ENCODE data around the gene DIPK1B. TPM values are rescaled to one million over a fixed set of nuclear protein-coding genes. Genes with fewer than 3 reads are reported as not detected.

Gene DIPK1B
- total RNA-seq, 4 donors from 2014 or later, result 7.8 to 24.4 (median 11.2) TPM

DNA sequence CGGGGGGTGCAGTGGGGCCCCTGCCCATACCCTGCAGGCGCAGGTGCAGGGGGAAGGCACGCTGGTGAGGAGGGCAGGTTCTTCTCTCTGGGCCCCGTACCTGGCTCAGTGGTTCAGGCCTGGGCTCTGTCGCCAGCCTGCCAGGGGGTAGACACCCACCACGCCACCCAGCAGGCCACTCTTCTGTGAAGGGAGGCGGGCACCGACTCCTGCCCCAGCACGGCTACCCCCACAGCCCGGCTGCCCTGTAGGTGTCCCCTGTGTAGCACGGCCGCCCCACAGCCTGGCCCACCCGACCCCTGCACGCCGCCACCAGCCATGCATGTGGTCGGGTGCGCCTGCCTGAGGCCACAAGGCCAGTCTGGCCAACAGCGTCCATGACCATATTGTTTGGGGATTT, 34.2 kb downstream of the DIPK1B start:
- Histone ChIP-seq H3K4me3 (no peak overlapping the region), H3K27me3 (peaks cover 48% of the 10 kb centered on the region), H3K36me3 (no peaks in the 10 kb centered on the region), H3K9me3 (peaks cover 0 to under 1% (median 0%) of the 10 kb centered on the region in 3 donors), H3K27ac (no peak overlapping the region), H3K4me1 (peaks cover 0 to 8% (median 0%) of the 10 kb centered on the region in 3 donors)
- TF ChIP-seq EP300 (IDR thresholded peaks at IDR 0.05), result no peak
- TF ChIP-seq, protein P1, sequence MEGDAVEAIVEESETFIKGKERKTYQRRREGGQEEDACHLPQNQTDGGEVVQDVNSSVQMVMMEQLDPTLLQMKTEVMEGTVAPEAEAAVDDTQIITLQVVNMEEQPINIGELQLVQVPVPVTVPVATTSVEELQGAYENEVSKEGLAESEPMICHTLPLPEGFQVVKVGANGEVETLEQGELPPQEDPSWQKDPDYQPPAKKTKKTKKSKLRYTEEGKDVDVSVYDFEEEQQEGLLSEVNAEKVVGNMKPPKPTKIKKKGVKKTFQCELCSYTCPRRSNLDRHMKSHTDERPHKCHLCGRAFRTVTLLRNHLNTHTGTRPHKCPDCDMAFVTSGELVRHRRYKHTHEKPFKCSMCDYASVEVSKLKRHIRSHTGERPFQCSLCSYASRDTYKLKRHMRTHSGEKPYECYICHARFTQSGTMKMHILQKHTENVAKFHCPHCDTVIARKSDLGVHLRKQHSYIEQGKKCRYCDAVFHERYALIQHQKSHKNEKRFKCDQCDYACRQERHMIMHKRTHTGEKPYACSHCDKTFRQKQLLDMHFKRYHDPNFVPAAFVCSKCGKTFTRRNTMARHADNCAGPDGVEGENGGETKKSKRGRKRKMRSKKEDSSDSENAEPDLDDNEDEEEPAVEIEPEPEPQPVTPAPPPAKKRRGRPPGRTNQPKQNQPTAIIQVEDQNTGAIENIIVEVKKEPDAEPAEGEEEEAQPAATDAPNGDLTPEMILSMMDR (IDR thresholded peaks at IDR 0.05), result no peak
- no CpG with 5 or more reads among the region's 18 CpGs for WGBS, 2 donors (ENCODE audit: low coverage in 1 of 2)
- ATAC-seq, result no peak

DNA sequence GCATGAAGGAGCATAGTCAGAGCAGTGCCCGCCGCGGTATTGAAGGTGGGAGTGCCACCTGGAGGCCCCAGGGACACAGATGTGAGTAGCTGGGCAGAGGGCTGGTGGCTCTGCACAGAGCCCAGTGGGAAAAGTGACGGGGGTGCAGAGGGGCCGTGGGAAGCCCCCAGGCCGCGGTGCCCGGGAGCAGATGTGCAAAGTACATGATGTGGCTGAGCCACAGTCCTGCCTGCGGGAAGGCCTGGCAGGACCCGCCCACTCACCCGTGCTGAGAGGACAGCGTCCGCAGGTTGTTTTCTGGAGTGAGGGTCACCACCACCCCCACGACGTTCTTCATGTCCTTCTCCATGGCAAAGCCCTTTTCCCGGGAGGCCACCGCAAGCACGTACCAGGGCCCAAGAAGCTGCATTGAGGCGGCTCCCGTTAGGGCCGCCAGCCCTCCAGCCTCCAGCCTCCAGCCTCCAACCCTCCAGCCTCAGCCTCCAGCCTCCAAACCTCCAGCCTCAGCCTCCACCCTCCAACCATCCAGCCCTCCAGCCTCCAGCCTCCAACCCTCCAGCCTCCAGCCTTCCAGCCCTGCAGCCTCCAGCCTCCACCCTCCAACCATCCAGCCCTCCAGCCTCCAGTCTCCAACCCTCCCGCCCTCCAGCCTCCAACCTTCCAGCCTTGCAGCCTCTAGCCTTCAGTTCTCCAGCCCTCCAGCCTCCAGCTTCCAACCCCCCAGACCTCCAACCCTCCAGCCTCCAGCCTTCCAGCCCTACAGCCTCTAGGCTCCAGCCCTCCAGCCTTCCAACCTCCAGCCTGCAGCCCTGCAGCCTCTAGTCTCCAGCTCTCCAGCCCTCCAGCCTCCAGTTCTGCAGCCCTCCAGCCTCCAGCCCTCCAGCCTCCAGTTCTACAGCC, 35.0 kb downstream of the DIPK1B start:
- H3K27ac ChIP-seq, result no peak overlapping the region
- peaks cover 0 to 6% (median 0%) of the 10 kb centered on the region in 3 donors for H3K9me3 ChIP-seq
- peaks cover 40% of the 10 kb centered on the region for H3K27me3 ChIP-seq
- H3K4me3 ChIP-seq, result no peak overlapping the region
- no peak for ATAC-seq
- 90 to 94% methylated on average over 2 to 8 of the region's 22 CpGs for WGBS, 2 donors (ENCODE audit: low coverage in 1 of 2)
- H3K4me1 ChIP-seq, result no peaks in the 10 kb centered on the region
- TF ChIP-seq POLR2AphosphoS5 (IDR thresholded peaks at IDR 0.05), result no peak
- TF ChIP-seq, protein P1 (IDR thresholded peaks at IDR 0.05), result no peak
- TF ChIP-seq EP300 (IDR thresholded peaks at IDR 0.05), result no peak
- no peak for TF ChIP-seq POLR2A (IDR thresholded peaks at IDR 0.05)
- no peaks in the 10 kb centered on the region for H3K36me3 ChIP-seq

DNA sequence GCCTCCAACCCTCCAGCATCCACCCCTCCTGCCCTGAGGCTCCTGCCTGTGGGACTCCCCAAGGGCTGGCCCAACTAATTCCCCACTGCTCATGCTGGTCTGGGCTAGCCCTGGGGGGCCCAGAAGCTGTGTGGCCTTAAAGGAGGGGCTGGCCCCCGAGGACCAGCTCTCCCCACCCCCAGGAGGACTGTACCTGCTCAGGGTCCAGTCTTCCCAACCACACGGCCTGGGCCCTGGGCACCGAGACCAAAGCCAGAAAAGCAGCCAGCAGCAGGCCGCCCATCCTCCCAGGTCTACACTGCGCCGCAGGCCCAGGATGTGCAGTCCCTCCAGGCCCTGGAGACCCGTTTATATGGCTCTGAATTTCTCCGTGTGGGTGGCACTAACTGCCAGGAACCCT, 35.8 kb downstream of the DIPK1B start, which contains the start of gene LCN6:
LCN6 (minus strand) TSS at position 325 of the 400 bp plus-strand sequence; CDS start at position 283, 42 bp downstream.
- TF ChIP-seq POLR2A (IDR thresholded peaks at IDR 0.05), result no peak
- no peak for TF ChIP-seq POLR2AphosphoS5 (IDR thresholded peaks at IDR 0.05)
- no peak for TF ChIP-seq EP300 (IDR thresholded peaks at IDR 0.05)
- TF ChIP-seq, protein P1 (IDR thresholded peaks at IDR 0.05), result no peak
- Histone ChIP-seq H3K9me3 (peaks cover 0 to 9% (median 0%) of the 10 kb centered on the region in 3 donors), H3K4me1 (no peaks in the 10 kb centered on the region), H3K36me3 (no peaks in the 10 kb centered on the region), H3K27me3 (peaks cover 32% of the 10 kb centered on the region), H3K4me3 (no peak within 1 kb of the TSS), H3K27ac (peak within 1 kb of the TSS in 3 of 4 donors; percentile 8 to 47 (median 38))
- WGBS, 2 donors (ENCODE audit: low coverage in 1 of 2), result 67% methylated on average over 3 of the region's 8 CpGs; no CpG with 5 or more reads in 1 of the 2 donors
- no peak for ATAC-seq

DNA sequence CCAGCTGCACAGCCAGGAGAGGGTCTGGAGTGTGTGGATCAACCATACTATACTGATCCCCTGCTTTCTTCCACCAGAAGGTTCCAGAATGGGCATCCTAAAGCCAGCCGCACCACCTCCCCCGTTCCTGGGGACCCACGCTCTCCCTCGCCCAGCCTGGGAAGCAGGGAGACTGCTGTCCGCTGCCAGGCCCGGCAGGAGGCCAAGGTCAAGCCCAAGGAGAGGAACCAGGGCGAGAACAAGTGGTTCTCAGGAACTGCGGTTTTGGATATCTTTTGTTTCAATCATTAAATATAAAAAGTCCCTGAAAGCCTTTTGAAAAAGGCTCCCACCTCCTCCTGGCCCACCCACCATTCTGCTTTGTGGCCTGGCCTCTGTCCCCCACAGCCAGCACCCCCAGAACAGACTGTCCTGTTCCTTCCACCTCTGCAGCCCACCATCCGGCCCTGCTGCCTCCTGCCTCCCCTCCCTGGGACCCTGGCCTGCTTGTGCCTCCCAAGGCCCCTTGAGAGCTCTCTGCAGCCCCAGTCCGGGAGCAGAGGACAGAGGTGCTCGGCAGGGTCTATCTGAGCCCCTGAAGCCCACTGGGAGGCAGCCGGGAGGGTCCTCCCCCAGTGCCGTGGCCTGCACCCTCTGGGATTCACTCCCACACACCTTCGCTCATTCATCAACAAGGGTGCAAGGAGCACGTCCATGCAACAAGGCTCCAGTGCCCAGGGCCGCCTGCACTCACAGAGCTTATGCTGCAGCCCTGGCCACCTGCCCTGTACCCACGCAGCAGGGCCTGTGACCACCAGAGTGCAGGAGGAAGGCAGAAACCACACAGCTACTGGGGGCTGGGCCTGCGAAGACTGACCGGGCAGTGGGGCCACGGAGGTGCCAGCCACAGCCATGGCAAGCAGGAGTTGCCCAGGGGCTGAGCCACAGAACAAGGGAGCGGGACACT, 36.6 kb downstream of the DIPK1B start:
- no peaks in the 10 kb centered on the region for H3K36me3 ChIP-seq
- no peak for TF ChIP-seq POLR2AphosphoS5 (IDR thresholded peaks at IDR 0.05)
- TF ChIP-seq, protein P1 (IDR thresholded peaks at IDR 0.05), result no peak
- peaks cover 0 to 10% (median 0%) of the 10 kb centered on the region in 3 donors for H3K9me3 ChIP-seq
- H3K27ac ChIP-seq, result peak overlapping the region in 3 of 4 donors; percentile 8 to 47 (median 38)
- WGBS, 2 donors (ENCODE audit: low coverage in 1 of 2), result 60% methylated on average over 2 of the region's 21 CpGs; no CpG with 5 or more reads in 1 of the 2 donors
- H3K4me3 ChIP-seq, result no peak overlapping the region
- peak; percentile 21 for ATAC-seq
- no peaks in the 10 kb centered on the region for H3K4me1 ChIP-seq
- H3K27me3 ChIP-seq, result peaks cover 24% of the 10 kb centered on the region
